SK-N-SH treated with all-trans-retinoic acid at 6 μM for 48 hours (cell line): Measurements from ENCODE around the gene LRRFIP2.
A peak's percentile ranks its signal among the peaks of the same experiment; 100 is the strongest.

Source experiments
- ATAC-seq: fragments of 200-7000 bp; cut with Tn5 transposase; 3 replicates; pipeline ENCODE4 v1.9.1; 2020; ENCODE audit warnings: mild to moderate bottlenecking, moderate library complexity
- ARNTL ChIP-seq: fragments of 450-650 bp; formaldehyde crosslinking; IDR thresholded peaks from 2 replicates; pipeline ENCODE4 v1.5.0; 2020; ENCODE audit warnings: low read depth, mild to moderate bottlenecking, moderate library complexity, borderline replicate concordance
- BACH2 ChIP-seq: fragments of 250-450 bp; sonication (Bioruptor Pico); IDR thresholded peaks from 2 replicates; pipeline ENCODE4 v1.9.0; 2021; ENCODE audit warnings: mild to moderate bottlenecking, borderline replicate concordance
- CREB5 ChIP-seq: fragments of 250-450 bp; sonication (Bioruptor Pico); IDR thresholded peaks from 2 replicates; pipeline ENCODE4 v1.5.1; 2020; ENCODE audit warnings: low read depth, mild to moderate bottlenecking, moderate library complexity
- CSDC2 ChIP-seq: fragments of 250-450 bp; sonication (Bioruptor Pico); IDR thresholded peaks from 2 replicates; pipeline ENCODE4 v1.5.0; 2020; ENCODE audit warnings: mild to moderate bottlenecking, moderate library complexity
- CSRNP3 ChIP-seq: fragments of 250-450 bp; sonication (Bioruptor Pico); IDR thresholded peaks from 2 replicates; pipeline ENCODE4 v1.5.1; 2021; ENCODE audit warnings: mild to moderate bottlenecking, moderate library complexity
- ESRRG ChIP-seq: fragments of 250-450 bp; sonication (Bioruptor Pico); IDR thresholded peaks from 2 replicates; pipeline ENCODE4 v1.6.1; 2021; ENCODE audit warnings: mild to moderate bottlenecking
- GLIS3 ChIP-seq: fragments of 250-450 bp; sonication (Bioruptor Pico); IDR thresholded peaks from 2 replicates; pipeline ENCODE4 v1.5.0; 2020; ENCODE audit warnings: mild to moderate bottlenecking, moderate library complexity
- ISL1 ChIP-seq: fragments of 250-450 bp; sonication (Bioruptor Pico); IDR thresholded peaks from 2 replicates; pipeline ENCODE4 v2.1.2; 2022; ENCODE audit warnings: mild to moderate bottlenecking, moderate library complexity
- OSR1 ChIP-seq: fragments of 250-450 bp; sonication (Bioruptor Pico); IDR thresholded peaks from 2 replicates; pipeline ENCODE4 v1.8.0; 2022; ENCODE audit warnings: moderate library complexity, mild to moderate bottlenecking, inconsistent platforms
- PPARA ChIP-seq: fragments of 250-450 bp; sonication (Bioruptor Pico); IDR thresholded peaks from 2 replicates; pipeline ENCODE4 v1.5.0; 2020; ENCODE audit warnings: mild to moderate bottlenecking, borderline replicate concordance
- RARB ChIP-seq: fragments of 250-450 bp; sonication (Bioruptor Pico); IDR thresholded peaks from 2 replicates; pipeline ENCODE4 v1.8.0; 2021; ENCODE audit warnings: mild to moderate bottlenecking, moderate library complexity
- SNAI2 ChIP-seq: fragments of 250-450 bp; sonication (Bioruptor Pico); IDR thresholded peaks from 2 replicates; pipeline ENCODE4 v1.5.0; 2020; ENCODE audit warnings: mild to moderate bottlenecking, moderate library complexity
- TCF4 ChIP-seq: fragments of 250-450 bp; sonication (Bioruptor Pico); IDR thresholded peaks from 2 replicates; pipeline ENCODE4 v1.8.0; 2021; ENCODE audit warnings: mild to moderate bottlenecking, moderate library complexity, borderline replicate concordance
- TOX ChIP-seq: fragments of 250-450 bp; sonication (Bioruptor Pico); IDR thresholded peaks from 2 replicates; pipeline ENCODE4 v1.8.0; 2021; ENCODE audit warnings: mild to moderate bottlenecking, moderate library complexity, borderline replicate concordance
- ZC3H10 ChIP-seq: fragments of 250-450 bp; sonication (Bioruptor Pico); IDR thresholded peaks from 2 replicates; pipeline ENCODE4 v1.5.1; 2021; ENCODE audit warnings: mild to moderate bottlenecking, moderate library complexity
- ZFP3 ChIP-seq: fragments of 250-450 bp; sonication (Bioruptor Pico); IDR thresholded peaks from 2 replicates; pipeline ENCODE4 v1.5.0; 2020; ENCODE audit warnings: mild to moderate bottlenecking, moderate library complexity
- ZFP30 ChIP-seq: fragments of 450-650 bp; formaldehyde crosslinking; IDR thresholded peaks from 2 replicates; pipeline ENCODE4 v1.5.0; 2022; ENCODE audit warnings: mild to moderate bottlenecking, moderate library complexity
- ZNF565 ChIP-seq: fragments of 450-650 bp; formaldehyde crosslinking; conservative IDR thresholded peaks from 2 replicates; pipeline ENCODE4 v1.5.0; 2020; ENCODE audit warnings: low read depth, mild to moderate bottlenecking, moderate library complexity
- ZNF70 ChIP-seq: fragments of 450-650 bp; formaldehyde crosslinking; IDR thresholded peaks from 2 replicates; pipeline ENCODE4 v1.5.0; 2020; ENCODE audit warnings: mild to moderate bottlenecking, moderate library complexity
- ZNF8 ChIP-seq: fragments of 450-650 bp; formaldehyde crosslinking; IDR thresholded peaks from 2 replicates; pipeline ENCODE4 v1.5.0; 2020; ENCODE audit warnings: mild to moderate bottlenecking, moderate library complexity
- TF ChIP-seq, protein P1 (sequence below): fragments of 250-450 bp; sonication (Bioruptor Pico); IDR thresholded peaks from 2 replicates; pipeline ENCODE4 v1.8.0; 2020; ENCODE audit warnings: mild to moderate bottlenecking, moderate library complexity, borderline replicate concordance
- TF ChIP-seq, protein P2 (sequence below): fragments of 250-450 bp; sonication (Bioruptor Pico); IDR thresholded peaks from 2 replicates; pipeline ENCODE4 v1.5.0; 2020; ENCODE audit warnings: mild to moderate bottlenecking, moderate library complexity

The LRRFIP2 gene

DNA sequence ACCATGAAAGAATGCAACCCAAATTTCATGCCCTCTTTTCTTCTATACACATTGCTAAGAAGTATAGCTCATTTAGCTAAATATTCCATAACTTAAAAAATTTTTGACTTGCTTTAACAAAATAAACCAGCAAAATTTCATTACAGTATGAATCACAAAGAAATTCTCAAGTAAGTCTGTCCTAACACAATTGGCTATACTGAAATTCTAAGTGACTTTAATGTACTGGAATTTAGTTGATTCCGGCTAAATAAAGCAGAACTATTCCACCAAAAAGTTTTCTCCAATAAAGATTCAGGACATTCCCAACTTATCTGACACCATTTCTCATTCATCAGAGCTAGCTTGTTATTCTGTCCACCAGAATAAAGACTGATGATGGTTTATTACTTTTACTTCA, 23.8 kb downstream of the LRRFIP2 start:
- TF ChIP-seq ISL1 (peak; percentile 26), CSRNP3 (CRISPR knock-in tag) (no peak)
- ATAC-seq: peak; percentile 68

DNA sequence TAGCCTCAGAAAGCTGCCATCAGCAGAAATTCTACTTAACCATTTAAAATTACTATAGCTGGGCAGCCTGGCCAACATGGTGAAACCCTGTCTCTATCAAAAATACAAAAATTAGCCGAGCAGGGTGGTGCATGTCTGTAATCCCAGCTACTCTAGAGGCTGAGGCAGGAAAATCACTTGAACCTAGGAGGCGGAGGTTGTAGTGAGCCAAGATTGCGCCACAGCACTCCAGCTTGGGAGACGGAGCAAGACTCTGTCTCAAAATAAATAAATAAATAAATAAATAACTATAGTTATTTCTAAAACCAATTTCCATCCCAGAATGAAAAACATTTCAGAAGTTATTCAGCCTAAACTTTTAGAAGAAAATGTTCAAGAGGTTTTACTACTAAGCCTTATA, 25.1 kb downstream of the LRRFIP2 start:
- no peak for ATAC-seq
- no peak for TF ChIP-seq ESRRG (CRISPR knock-in tag)
- TF ChIP-seq CSDC2 (CRISPR knock-in tag): no peak
- TF ChIP-seq BACH2 (CRISPR knock-in tag): no peak
- TF ChIP-seq ZNF8 (CRISPR knock-in tag): no peak
- no peak for TF ChIP-seq RARB (CRISPR knock-in tag)
- TF ChIP-seq CREB5 (CRISPR knock-in tag): no peak
- no peak for TF ChIP-seq OSR1 (CRISPR knock-in tag)
- no peak for TF ChIP-seq ARNTL (CRISPR knock-in tag)
- TF ChIP-seq, protein P1, sequence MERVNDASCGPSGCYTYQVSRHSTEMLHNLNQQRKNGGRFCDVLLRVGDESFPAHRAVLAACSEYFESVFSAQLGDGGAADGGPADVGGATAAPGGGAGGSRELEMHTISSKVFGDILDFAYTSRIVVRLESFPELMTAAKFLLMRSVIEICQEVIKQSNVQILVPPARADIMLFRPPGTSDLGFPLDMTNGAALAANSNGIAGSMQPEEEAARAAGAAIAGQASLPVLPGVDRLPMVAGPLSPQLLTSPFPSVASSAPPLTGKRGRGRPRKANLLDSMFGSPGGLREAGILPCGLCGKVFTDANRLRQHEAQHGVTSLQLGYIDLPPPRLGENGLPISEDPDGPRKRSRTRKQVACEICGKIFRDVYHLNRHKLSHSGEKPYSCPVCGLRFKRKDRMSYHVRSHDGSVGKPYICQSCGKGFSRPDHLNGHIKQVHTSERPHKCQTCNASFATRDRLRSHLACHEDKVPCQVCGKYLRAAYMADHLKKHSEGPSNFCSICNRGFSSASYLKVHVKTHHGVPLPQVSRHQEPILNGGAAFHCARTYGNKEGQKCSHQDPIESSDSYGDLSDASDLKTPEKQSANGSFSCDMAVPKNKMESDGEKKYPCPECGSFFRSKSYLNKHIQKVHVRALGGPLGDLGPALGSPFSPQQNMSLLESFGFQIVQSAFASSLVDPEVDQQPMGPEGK (CRISPR knock-in tag): no peak
- no peak for TF ChIP-seq GLIS3 (CRISPR knock-in tag)
- no peak for TF ChIP-seq CSRNP3 (CRISPR knock-in tag)
- no peak for TF ChIP-seq ISL1
- TF ChIP-seq ZC3H10 (CRISPR knock-in tag): no peak
- TF ChIP-seq TOX (CRISPR knock-in tag): no peak
- no peak for TF ChIP-seq PPARA (CRISPR knock-in tag)
- no peak for TF ChIP-seq ZNF70 (CRISPR knock-in tag)
- no peak for TF ChIP-seq TCF4 (CRISPR knock-in tag)
- no peak for TF ChIP-seq ZFP30 (CRISPR knock-in tag)
- TF ChIP-seq ZNF565 (CRISPR knock-in tag): no peak
- TF ChIP-seq SNAI2: no peak
- TF ChIP-seq, all 23 proteins: peak for 0

DNA sequence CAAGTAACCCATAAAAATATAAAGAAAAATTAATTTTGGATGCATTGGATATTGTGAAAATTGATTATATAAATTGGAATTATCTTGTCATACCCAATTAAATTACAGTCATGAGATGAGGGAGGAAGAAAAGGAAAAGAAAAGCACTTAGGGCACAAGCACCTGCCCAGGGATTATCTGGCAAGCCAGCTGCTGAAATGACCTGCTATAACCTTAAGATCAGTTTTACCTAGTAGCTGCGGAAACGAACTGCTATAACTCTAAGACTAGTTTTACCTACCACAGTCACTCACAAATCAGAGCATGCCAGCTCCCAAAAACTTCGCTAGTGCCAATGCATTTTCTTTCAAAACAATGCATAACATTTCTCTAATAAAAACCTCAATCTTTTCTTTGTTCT, 26.2 kb downstream of the LRRFIP2 start:
- ATAC-seq: no peak
- no peak for TF ChIP-seq RARB (CRISPR knock-in tag)
- no peak for TF ChIP-seq SNAI2
- no peak for TF ChIP-seq ISL1
- no peak for TF ChIP-seq CREB5 (CRISPR knock-in tag)
- TF ChIP-seq CSRNP3 (CRISPR knock-in tag): no peak
- no peak for TF ChIP-seq ESRRG (CRISPR knock-in tag)
- TF ChIP-seq, protein P2, sequence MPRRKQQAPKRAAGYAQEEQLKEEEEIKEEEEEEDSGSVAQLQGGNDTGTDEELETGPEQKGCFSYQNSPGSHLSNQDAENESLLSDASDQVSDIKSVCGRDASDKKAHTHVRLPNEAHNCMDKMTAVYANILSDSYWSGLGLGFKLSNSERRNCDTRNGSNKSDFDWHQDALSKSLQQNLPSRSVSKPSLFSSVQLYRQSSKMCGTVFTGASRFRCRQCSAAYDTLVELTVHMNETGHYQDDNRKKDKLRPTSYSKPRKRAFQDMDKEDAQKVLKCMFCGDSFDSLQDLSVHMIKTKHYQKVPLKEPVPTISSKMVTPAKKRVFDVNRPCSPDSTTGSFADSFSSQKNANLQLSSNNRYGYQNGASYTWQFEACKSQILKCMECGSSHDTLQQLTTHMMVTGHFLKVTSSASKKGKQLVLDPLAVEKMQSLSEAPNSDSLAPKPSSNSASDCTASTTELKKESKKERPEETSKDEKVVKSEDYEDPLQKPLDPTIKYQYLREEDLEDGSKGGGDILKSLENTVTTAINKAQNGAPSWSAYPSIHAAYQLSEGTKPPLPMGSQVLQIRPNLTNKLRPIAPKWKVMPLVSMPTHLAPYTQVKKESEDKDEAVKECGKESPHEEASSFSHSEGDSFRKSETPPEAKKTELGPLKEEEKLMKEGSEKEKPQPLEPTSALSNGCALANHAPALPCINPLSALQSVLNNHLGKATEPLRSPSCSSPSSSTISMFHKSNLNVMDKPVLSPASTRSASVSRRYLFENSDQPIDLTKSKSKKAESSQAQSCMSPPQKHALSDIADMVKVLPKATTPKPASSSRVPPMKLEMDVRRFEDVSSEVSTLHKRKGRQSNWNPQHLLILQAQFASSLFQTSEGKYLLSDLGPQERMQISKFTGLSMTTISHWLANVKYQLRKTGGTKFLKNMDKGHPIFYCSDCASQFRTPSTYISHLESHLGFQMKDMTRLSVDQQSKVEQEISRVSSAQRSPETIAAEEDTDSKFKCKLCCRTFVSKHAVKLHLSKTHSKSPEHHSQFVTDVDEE (CRISPR knock-in tag): no peak
- no peak for TF ChIP-seq ZFP3 (CRISPR knock-in tag)
- no peak for TF ChIP-seq ZNF70 (CRISPR knock-in tag)
- TF ChIP-seq OSR1 (CRISPR knock-in tag): no peak
- TF ChIP-seq ZC3H10 (CRISPR knock-in tag): no peak
